ENCODE results near the gene PITX1.
"Not testable (repeated sequence)": the region's sequence is repeated elsewhere in the genome, so short reads cannot be mapped to it uniquely, and the experiment has no call there.

Gene PITX1

DNA sequence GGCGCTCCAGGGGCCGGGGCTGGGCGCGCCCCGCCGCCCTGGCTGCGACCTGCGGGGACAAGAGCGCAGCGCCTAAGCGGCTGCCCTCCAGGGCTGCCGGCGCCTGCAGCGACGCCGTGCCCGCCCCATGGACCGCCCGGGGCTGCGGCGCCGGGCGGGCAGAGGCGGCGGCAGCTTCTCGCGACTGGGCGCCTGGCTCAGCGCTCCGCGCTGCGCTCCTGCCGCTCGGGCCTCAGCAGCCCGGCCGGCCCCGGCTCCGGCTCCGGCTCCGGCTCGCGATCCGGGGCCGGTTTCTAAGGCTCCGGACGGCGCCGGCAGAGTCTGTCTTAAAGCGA is at the start of gene PITX1:
PITX1 (minus strand) TSS at position 328 of the 335 bp plus-strand sequence. CDS start 347 bp downstream, outside the sequence.
- DNase-seq = no peak

DNA sequence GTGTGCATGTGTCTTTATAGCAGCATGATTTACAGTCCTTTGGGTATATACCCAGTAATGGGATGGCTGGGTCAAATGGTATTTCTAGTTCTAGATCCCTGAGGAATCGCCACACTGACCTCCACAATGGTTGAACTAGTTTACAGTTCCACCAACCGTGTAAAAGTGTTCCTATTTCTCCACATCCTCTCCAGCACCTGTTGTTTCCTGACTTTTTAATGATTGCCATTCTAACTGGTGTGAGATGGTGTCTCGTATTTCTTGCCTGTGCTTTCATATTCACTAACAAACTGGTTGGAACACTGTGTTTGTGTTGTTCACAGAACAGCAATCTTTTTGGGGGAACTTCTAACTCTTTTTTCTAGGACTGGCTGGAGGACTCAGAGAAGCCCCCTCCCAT is 49.3 kb upstream of the PITX1 start:
- not testable (repeated sequence) for DNase-seq

DNA sequence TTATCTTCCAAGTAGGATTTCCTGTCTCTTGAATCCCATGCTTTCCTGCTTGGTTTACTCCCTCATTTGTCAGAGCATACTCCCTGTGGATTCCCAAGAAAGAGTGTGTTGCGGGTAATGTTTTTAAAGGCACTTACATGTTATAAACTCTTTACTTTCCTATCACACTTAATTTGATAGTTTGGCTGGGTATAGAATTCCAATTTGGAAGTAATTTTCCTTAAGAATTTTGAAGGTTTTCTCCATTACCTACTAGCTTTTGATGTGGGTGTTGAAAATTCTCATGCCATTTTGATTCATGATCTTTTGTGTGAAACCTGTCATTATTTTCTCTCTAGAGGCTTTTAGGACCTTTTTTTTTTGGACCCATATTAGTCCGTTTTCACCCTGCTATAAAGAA is 47.2 kb upstream of the PITX1 start:
- no peak for DNase-seq

DNA sequence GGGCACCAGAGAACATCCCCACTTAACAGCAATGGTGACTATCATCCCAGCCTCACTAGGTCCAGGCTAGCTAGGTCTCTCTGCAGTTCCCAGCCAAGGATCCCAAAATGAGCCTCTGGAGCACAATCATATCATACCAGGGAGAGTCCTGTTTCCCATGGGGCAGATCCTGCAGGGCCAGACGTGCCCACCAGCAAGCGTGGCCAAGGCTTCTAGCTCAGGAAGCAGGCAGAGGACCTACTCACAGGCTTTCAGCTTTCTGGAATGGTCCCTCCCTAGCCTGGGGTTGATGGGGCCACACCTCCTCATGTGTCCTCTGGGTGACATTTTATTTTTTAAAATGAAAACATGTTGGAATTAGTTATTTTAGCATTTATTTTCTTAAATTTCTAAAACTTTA is 45.7 kb upstream of the PITX1 start:
- no peak for DNase-seq

DNA sequence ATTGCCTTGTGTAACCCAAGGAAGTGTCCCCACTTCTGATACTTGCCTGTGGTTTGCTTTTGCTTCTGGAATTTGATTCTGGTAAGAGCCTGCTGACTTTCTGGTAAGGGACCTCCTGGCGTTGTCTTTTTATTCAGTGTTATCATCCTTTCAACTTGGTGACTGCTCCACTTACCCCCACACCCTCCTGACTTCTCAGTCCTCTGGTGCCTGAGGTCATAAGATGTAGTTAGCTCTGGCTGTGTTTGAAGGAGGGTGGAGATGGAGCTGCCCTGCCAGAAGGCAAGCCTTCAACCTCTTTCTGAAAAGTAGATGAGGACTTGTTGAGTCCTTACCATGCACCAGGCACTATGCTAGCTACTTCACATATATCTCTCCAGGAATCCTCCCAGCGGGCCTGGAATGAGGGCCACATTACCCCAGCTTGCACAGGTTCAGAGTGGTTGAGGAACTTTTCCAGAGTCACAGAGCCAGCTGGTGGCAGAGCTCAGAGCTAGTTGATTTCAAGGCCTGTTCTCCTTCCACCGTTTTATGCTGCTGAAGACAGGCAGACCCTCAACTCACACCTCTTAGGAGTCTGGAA is 45.2 kb upstream of the PITX1 start:
- no peak for DNase-seq

DNA sequence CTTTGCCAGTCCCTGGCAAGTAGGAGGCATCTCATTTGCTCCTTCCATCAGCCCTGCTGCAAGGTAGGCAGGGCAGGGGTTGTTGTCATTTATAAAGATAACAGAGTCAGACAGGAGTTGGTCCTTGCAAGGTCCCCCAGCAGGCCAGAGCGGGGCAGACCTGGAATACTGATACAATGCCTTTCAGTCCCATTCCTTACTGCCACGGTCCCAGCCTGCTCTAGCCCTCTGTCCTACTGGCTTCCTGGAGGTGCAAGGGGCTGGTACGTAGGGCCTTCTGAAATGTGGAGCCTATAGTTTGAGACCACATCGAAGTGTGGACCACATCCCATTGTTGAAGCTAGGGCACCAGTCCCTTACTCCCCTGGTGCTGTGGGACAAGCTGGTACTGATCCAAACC is 42.8 kb upstream of the PITX1 start:
- no peak for DNase-seq

DNA sequence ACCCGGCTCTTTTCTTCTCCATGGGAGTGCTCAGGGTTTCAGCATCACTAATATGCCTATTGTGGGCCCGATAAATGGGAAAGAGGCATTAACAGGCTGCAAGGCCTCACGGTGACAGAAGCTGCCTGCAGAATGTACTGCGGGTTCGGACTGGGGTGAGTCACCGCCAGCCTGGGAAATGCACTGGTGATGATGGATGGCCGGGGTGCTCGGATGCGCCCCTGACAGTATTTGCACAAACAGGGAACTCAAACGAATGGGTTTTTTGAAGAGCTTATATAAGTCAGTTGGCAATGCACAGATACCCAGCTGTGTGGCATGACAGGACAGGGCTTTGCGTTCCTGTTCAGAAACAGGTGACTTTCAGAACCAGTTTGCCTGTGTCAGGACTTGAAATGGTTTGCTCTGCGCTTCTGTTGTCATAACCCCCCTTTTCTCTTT is 42.0 kb upstream of the PITX1 start:
- DNase-seq = no peak

DNA sequence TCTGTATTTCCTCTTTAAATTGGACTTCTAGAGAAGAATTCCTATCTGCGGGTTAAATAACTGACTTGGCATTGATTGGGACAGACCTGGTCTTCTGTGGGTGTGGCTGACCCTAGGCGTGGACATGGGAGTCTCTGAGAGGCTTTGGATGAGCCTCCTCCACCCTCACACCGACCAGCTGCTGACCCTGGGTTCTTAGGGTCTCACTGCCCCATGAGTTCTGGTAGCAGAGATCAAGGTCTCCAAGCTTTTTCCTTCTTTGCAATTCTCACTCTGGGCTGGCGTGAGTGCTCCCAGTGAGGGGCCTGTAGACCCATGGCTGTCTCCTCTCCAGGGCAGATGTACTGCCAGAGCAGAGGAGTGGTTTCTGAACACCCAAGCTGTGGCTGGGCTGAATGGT is 41.6 kb upstream of the PITX1 start:
- no peak for DNase-seq

DNA sequence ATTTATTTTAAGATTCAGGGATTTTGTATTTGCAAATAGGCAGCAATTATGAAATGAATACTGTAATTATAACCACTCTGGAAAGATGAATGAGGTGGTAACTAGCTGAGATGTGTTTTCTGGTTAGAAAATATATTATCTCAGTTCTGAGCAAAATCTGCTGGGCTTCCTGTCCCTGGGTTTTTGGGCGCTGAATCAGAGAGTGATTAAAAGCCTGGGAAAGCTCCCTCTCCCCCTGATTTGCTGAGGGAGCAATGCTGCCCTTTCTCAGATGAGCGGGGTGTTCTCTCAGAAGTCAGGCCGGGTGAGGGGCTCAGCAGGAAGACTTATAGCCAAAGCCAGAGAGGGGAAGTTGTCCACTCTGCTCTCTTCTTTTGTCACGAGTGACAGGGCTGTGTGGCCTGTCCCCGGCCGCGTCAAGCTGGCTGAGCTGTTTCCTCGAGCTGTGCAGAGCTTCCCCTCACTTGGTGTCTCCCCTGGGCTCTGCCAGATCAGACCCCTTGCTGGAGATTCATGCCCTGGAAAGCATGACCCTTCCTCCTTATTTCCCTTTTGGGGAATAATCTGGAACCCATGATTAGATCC is 39.8 kb upstream of the PITX1 start:
- DNase-seq = no peak

DNA sequence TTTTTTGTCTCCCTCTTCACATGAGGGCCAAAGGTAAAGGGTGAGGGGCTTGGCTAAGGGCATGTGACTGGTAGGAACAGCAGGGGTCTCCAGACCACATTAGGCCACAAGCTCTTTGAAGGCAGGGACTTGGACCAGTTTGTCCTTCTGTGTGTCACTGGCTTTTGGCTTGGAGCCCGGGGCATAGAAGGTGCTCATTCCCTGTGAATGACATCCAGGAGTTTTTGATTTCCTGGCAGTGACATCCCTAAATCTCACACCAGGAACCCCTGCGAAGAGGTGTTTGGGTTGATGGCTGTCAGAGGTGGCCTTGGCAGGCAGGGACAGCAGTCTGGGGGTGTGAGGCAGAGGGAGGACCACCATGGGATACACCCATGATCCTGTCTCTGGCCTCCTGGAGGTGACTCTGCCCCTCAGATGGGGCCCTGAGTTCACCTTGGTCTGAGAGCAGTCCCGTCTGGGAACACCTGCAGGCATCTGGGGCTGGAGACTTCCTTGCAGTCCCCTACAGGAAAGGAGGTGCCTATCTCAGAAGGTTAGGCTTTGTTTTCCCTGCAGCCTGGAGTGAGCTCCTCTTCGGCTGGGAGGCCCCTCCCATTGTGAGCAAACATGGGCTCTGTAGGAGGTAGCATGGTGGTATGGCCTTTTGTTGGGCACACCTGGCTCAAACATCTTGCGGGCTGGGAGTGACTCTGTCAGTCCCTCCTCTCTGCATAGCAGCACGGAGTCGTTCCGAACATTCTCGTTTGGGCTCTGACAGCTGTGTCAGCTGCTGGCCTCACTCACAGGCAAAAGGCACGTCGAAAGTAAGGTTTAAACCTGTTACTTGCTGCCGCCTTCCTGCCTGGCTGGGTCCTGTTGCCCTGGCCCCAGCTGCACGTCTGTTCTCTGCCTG is 38.6 kb upstream of the PITX1 start:
- no peak for DNase-seq

DNA sequence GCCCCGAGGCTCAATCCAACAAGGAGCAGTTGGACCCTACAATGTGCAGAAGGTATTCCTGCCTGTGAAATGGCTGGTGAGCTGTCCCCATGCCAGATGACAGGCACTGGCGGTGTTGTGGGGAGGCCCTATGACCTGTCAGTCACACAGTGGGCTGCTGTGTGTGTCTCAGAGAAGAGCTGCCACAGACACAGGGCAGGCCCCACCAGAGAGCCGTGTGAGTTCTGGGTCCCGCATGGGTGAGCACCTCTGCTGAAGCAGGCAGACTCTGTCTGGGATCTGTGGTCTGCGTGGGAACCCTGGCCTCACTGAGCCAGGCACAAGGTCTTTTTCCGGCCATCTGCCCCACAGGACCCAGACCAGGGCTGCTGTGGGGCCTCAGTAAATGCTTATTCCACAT is 37.3 kb upstream of the PITX1 start:
- DNase-seq = no peak

DNA sequence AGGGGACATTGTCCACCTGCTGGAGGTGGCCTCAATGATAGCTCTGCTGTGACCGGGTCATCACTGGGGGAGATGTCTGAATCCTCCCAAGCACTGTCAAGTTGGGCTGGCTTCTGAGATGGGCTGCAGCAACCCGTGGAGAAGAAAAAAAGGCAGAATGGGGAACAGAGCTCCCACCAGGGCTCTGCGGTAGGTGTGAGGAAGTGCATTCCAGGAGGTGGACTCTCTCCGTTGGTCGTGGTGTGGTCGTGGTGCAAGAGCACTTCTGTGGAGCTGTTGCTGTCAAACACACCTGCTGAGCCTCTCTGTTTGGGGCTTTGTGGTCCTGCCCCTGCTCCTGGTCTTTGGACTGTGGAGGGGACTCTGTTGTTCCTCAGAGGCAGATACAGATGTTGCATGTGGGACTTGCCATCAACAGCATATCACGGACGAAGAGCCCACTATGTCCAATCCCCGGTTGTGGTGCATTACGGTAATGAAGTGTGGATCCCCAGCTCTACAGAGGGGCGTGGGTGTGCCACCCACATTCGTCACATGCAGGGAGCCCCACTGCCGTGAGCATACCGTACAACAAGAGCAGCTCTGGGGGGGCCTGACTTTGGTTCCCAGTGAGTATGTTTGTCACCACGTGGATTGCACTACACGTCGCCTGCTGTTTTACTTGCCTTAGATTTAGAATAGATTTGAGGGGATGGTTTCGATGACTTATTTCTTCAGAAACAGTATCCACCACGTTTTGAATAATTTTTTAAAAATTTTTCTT is 36.0 kb upstream of the PITX1 start:
- DNase-seq = no peak

DNA sequence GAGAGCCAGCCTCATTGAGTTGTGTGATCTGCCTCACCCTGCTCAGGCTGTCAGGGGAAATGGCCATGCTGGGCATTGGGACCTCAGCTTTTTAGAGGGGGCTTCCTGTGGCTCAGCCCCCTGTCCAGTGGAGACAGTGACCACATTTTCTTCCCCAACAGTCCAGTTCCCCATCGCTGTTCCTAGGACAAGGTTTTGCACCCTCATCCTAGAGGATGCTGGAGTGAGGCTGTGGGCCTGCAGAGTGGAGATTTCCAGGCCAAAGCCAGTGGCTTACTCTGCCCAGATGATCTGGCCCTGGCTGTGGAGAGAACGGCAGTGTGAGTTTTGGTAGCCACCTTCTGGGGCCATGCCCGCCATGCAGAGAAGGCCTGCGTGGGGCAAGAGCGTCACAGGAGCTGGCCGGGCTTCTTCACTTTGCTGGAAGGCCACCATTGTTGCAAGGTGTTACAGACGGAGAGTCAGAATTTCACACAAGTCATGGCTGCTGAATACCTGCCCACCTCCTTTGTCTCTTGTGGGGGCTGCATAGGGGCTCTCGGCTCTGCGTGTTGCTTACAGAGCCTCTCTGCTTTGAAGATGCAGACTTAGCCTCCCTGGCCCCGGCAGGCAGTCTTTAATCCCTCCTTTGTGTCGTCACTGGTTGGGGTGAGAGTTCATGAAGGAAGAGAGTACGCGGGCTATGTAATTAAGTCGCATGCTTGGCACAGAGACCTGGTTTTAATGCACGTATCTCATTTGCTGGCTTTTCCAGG is 35.2 kb upstream of the PITX1 start:
- no peak for DNase-seq

DNA sequence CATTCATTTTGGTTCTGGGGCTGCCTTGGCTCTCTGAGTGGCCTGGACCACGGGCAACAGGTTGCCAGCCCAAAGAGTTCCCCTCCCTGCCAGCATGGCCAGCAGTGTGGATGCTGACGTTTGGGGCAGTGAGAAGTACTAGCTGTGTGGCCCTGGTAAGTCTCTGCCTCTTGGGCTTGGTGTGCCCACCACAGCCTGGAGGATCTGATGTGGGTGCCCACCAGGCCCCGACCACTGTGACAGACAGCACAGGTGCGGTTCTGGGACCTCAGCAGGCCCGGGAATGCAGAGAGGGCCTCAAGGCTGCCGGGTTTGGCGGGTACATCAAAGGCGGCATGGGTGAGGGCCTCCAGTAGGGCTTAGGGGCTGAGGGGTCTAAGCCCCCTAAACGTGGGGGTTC is 33.6 kb upstream of the PITX1 start:
- no peak for DNase-seq

DNA sequence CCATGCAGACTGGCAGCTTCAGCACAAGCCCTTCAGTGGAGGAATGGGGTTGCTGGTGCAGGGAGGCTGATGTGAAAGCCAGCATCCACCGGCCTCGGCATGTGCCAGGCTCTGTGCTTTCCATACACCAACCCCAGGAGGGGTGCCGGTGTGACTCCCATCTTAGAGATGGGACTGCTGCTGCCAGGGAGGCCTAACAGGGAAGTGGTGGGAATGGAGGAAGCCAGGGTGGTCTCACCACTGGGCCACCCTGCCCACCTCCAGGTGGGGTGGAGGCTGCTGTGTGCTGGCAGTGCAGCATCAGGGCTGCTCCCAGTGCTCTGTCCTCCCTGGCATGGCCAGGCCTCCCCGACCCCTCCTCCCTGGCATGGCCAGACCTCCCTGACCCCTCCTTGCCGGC is 32.8 kb upstream of the PITX1 start:
- DNase-seq = no peak

DNA sequence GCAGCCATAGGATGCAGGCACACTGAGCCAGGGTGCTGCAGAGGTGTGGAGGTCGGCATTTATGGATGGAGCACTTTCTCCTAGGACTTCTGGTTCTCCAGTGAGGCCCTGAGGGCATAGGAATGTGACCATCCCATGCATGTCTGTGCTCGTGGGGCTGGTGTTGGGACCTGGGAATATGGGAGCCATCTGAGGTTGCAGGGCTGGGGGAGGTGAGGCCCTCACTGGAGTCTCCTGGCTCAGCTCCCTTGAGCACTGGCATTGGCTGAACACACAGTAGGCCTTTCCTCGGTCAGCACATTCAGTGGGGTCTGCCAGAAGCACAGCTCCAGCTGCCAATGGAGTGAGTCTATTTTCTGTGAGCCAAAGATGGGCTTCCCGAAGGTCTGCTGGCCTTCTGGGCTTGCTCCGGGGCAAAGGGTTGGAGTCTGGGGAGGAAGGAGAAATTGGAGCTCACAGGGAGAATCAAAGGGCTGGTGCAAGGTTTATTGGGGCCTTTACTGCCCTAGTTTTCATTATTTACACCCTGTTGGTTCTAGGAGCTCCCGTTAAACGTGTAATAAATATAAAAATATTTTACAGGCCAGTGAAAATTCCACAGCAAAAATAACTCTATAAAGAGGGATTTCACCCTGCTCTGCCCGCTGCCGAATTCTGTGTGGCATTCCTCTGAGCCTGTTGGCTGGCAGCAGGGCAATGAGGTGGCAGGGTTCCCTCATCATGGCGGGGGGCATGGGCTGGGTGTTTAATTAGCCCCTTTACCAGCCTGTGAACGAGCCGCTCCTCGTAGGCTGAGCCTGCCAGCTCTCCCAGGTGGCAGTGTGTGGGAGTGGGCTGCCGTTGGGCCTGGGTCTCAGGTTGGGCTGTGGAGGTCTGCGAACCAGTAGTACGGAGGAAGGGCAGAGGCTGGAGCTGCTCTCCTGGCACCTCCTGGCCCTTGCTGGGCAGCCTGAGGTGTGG is 31.6 kb upstream of the PITX1 start:
- DNase-seq = no peak

DNA sequence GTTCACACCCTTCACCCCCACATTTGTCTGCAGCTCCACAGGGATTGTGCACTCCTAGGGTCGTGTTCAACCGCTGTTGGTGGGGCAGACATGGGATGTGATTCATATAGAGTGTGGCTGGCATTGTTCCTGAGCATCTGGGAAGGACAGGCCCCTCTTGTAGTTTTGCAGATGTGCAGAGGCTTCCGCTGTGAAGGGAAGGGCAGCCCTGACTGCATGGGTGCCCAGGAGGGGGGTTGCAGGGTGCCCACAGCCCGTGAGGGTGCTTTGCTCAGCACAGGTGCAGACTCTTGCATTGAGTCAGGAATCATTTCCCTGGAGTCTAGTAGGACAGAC is 30.2 kb upstream of the PITX1 start:
- DNase-seq = no peak

DNA sequence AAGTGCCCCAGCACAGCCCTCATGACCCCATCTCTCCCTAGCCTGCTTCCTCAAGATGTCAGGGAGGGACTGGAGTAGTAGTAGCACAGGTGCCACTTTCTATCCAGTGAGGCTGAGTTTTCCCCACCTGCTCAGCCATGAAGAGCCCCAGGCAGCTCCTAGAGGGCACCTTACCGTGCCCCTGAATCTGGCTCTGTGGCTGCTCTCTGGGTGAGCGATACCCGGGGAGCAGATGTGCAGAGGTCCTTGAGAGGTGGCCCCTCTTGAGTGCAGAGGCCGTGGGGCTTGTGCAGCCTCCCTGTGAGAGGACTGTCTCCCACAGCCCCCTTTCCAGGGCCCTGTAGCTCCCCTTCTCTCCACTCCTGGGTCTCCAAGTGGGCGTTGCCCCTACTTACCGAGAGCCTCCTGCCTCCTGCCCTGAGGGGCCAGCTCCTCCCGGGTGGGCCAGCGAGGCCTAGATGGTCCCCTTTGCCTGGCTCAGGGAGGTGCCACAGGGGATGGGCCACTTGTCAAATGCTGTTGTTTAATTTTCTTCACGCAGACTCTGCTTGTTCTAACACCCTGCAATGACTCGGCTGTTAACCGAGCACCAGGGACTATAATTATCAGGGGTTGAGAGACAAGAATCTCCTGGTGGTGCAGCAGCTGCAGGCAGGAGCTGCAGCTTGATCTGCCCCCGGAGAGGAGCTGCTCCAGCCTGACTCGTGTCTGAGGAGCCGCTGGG is 29.6 kb upstream of the PITX1 start:
- no peak for DNase-seq

DNA sequence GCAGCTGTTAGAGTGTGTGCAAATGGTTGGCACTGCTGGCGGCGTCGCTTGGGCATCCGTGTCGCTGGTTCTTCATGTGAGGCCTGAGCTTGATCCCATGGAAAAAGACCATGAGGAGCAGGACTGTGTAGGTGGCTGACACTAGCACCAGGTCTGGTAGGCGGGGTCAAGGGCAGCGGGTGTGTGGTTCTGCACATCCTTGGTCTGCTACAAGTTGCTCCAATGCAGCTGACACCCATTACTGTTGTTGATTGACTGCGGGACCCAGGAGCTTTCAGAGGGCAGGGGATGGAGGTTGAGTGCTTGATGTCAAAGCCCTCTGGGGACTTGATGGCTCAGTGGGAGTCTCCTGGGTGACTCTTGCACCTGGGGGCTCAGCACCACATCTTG is 29.0 kb upstream of the PITX1 start:
- DNase-seq = no peak

DNA sequence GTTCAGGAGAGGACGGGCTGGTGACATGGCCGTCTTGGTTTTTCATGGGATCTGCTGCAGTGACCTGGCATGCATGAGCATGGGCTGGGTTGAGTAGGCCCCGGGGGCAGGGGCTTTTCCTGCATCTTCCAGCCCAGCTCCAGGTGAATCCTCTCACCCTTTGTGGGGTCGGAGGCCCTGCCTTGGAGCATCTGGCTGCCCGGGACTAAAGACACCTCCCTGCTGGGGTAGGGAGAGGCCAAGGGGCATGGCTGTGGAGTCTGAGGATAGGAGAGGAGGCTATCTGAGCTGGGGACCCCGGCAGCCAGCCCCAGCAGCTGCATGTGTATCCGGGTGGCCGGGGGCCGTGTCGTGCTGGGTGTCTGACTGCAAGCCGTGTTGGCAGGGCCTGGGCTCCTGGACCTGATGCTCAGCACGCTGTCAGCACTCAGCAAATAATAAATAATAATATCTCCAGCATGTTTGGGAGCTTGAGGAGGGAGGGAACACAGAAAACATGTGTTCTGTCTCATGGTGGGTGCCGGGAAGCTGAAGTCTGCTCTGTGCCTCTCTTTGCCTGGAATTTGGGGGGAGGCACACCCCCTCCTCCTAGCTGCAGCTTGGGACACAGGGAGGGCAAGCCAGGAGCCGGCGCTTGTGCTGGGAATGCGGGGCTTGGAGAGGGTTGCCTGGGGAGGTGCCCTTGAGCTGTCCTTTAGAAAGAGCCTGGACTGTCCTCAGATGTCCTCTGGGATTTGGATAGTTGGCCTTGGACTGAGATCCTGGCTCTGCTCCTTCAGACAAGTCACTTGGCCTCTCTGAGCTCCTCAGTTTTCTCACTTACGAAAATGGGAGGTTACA is 28.4 kb upstream of the PITX1 start:
- no peak for DNase-seq
